IMR-90 (cell line): ENCODE data around the gene GLYAT. TPM values are rescaled to one million over a fixed set of nuclear protein-coding genes. Genes with fewer than 3 reads are reported as not detected.

Source experiments
- ATAC-seq: fragments of 200-7000 bp; cut with Tn5 transposase; 2 replicates; pipeline ENCODE4 v1.9.1; 2020; ENCODE audit warnings: low read depth, mild to moderate bottlenecking, moderate library complexity
- BruUV-seq: library from RNA; stranded (reverse); fragments of 400-500 nt; replicated peaks from 2 replicates; lab custom pipeline; 2021; lab: Mats Ljungman, UMichigan
- CTCF ChIA-PET: fragments of 300-600 bp; formaldehyde crosslinking; extraction: SDS; loops from one replicate; lab custom pipeline; 2021; ENCODE audit warnings: antibody characterized with exemption; lab: Yijun Ruan, JAX
- POLR2A ChIA-PET: fragments of 300-600 bp; sonication (Branson Sonifier 250); formaldehyde crosslinking; loops from one replicate; lab custom pipeline; 2022; ENCODE audit warnings: antibody characterized with exemption; ENCODE audit not compliant: unreplicated experiment; lab: Charles Lee
- DNase-seq: peaks from one replicate; pipeline ENCODE4 v3.0.0; 2013
- H2AFZ ChIP-seq: replicated peaks from 2 replicates; pipeline ENCODE3; 2013; ENCODE audit warnings: low read length, mild to moderate bottlenecking; ENCODE audit not compliant: poor library complexity
- H2AK5ac ChIP-seq: 2 replicates; pipeline ENCODE4 v1.6.1; 2013; ENCODE audit warnings: low read depth, low read length, inconsistent platforms
- H2AK9ac ChIP-seq: replicated peaks from 2 replicates; pipeline ENCODE3; 2013; ENCODE audit warnings: mild to moderate bottlenecking, low read depth, low read length, moderate library complexity; ENCODE audit not compliant: poor library complexity
- H2BK120ac ChIP-seq: 2 replicates; pipeline ENCODE4 v1.6.1; 2013; ENCODE audit warnings: low read depth, low read length, inconsistent platforms
- H2BK15ac ChIP-seq: 3 replicates; pipeline ENCODE4 v1.6.1; 2013; ENCODE audit warnings: low read depth, low read length, inconsistent platforms
- H2BK20ac ChIP-seq: 2 replicates; pipeline ENCODE4 v1.6.1; 2013; ENCODE audit warnings: low read depth, mild to moderate bottlenecking, inconsistent platforms, low read length, moderate library complexity
- H2BK5ac ChIP-seq: 2 replicates; pipeline ENCODE4 v1.6.1; 2013; ENCODE audit warnings: mild to moderate bottlenecking, low read depth, low read length, inconsistent platforms; ENCODE audit not compliant: poor library complexity, severe bottlenecking
- H3K14ac ChIP-seq: replicated peaks from 2 replicates; pipeline ENCODE4 v1.6.1; 2013; ENCODE audit warnings: low read depth, low read length, inconsistent platforms
- H3K18ac ChIP-seq: 2 replicates; pipeline ENCODE4 v1.6.1; 2013; ENCODE audit warnings: low read depth, low read length, control low read depth
- H3K23ac ChIP-seq: 2 replicates; pipeline ENCODE4 v1.6.1; 2013; ENCODE audit warnings: low read depth, low read length, inconsistent platforms
- H3K27ac ChIP-seq: 2 replicates; pipeline ENCODE4 v1.5.1; 2013; ENCODE audit warnings: mild to moderate bottlenecking, control low read depth, low read length; ENCODE audit not compliant: insufficient read depth
- H3K27me3 ChIP-seq: 2 replicates; pipeline ENCODE4 v1.6.1; 2013; ENCODE audit warnings: low read length; ENCODE audit not compliant: control insufficient read depth, insufficient read depth
- H3K36me3 ChIP-seq: 2 replicates; pipeline ENCODE4 v1.6.1; 2013; ENCODE audit warnings: low read length, mixed read lengths; ENCODE audit not compliant: control insufficient read depth, insufficient read depth
- H3K4ac ChIP-seq: 2 replicates; pipeline ENCODE4 v1.6.1; 2013; ENCODE audit warnings: low read depth, low read length, inconsistent platforms
- H3K4me1 ChIP-seq: 2 replicates; pipeline ENCODE4 v1.6.1; 2013; ENCODE audit warnings: low read length, mixed read lengths; ENCODE audit not compliant: control insufficient read depth, insufficient read depth
- H3K4me2 ChIP-seq: 2 replicates; pipeline ENCODE4 v1.6.1; 2013; ENCODE audit warnings: low read depth, mild to moderate bottlenecking, control low read depth, low read length, moderate library complexity
- H3K4me3 ChIP-seq: 2 replicates; pipeline ENCODE4 v1.5.1; 2013; ENCODE audit warnings: low read depth, mild to moderate bottlenecking, control low read depth, low read length, moderate library complexity; ENCODE audit not compliant: insufficient read depth
- H3K56ac ChIP-seq: 2 replicates; pipeline ENCODE4 v1.6.1; 2013; ENCODE audit warnings: low read length, inconsistent platforms; ENCODE audit not compliant: insufficient read depth; ENCODE audit errors: extremely low read depth
- H3K79me1 ChIP-seq, 2 experiments: 2 replicates each; pipeline ENCODE4 v1.6.1; 2013; ENCODE audit warnings: low read length in 2 of 2, inconsistent platforms in 1 of 2, low read depth in 1 of 2
- H3K9ac ChIP-seq: 2 replicates; pipeline ENCODE4 v1.6.1; 2013; ENCODE audit warnings: low read depth, low read length, control low read depth
- H3K9me1 ChIP-seq: 2 replicates; pipeline ENCODE4 v1.6.1; 2013; ENCODE audit warnings: low read length, inconsistent platforms; ENCODE audit not compliant: insufficient read depth
- H3K9me3 ChIP-seq: 2 replicates; pipeline ENCODE4 v1.6.1; 2013; ENCODE audit warnings: low read length; ENCODE audit not compliant: control insufficient read depth, insufficient read depth
- H4K20me1 ChIP-seq: 2 replicates; pipeline ENCODE4 v1.6.1; 2013; ENCODE audit warnings: low read length, inconsistent platforms; ENCODE audit not compliant: insufficient read depth
- H4K5ac ChIP-seq: 2 replicates; pipeline ENCODE4 v1.6.1; 2013; ENCODE audit warnings: mild to moderate bottlenecking, low read depth, low read length, control low read depth
- H4K8ac ChIP-seq, 2 experiments: 2 replicates each; pipeline ENCODE4 v1.6.1; 2013; ENCODE audit warnings: low read depth in 2 of 2, low read length in 2 of 2, control low read depth in 1 of 2, inconsistent platforms in 1 of 2
- H4K91ac ChIP-seq: 2 replicates; pipeline ENCODE4 v1.6.1; 2013; ENCODE audit warnings: low read depth, low read length, inconsistent platforms; ENCODE audit not compliant: insufficient read depth
- BHLHE40 ChIP-seq: fragments of 150-350 bp; IDR thresholded peaks from 2 replicates; pipeline ENCODE4 v1.6.1; 2016; ENCODE audit warnings: mild to moderate bottlenecking, low read depth, low read length
- MAFK ChIP-seq: IDR thresholded peaks from 2 replicates; pipeline ENCODE4 v1.6.1; 2012; ENCODE audit warnings: low read depth, low read length, improper control_type of control experiment
- POLR2A ChIP-seq: IDR thresholded peaks from 2 replicates; pipeline ENCODE4 v1.6.1; 2012; ENCODE audit warnings: mild to moderate bottlenecking, low read depth, low read length
- RAD21 ChIP-seq: IDR thresholded peaks from 2 replicates; pipeline ENCODE4 v1.6.1; 2012; ENCODE audit warnings: low read length, improper control_type of control experiment
- WGBS, 2 experiments: methylation state at CpG; one replicate each; pipeline versions ENCODE4 v1.1.5 to v1.1.7; 2013; ENCODE audit warnings: missing lambda C conversion rate in 2 of 2; ENCODE audit not compliant: insufficient read length in 1 of 2; ENCODE audit errors: extremely low coverage in 2 of 2; 5-methylcytosine and 5-hydroxymethylcytosine counted together
- dilution Hi-C: fragments of 300-500 bp; cut with HindIII; formaldehyde crosslinking; loops from one replicate; pipeline ENCODE4 v1.14.3; 2018; ENCODE audit warnings: low sequenced_read_pairs; ENCODE audit not compliant: unreplicated experiment
- in situ Hi-C: fragments of 300-500 bp; cut with MboI; formaldehyde crosslinking; loops from 3 replicates; pipeline ENCODE4 v1.14.3; 2019; ENCODE audit warnings: low sequenced_read_pairs, inconsistent platforms, mixed read lengths
- intact Hi-C: fragments of 100-400 bp; cut with micrococcal nuclease; formaldehyde crosslinking; loops from 2 replicates; pipeline ENCODE4 v1.10.0; 2022
- polyA plus RNA-seq, 3 experiments: library from polyadenylated mRNA; depleted of rRNA; stranded (reverse); fragments of >200 nt; gene quantifications; 2 replicates each; pipeline ENCODE4 v1.2.3, GENCODE V29; 2012; ENCODE audit warnings: low replicate concordance in 1 of 3
- total RNA-seq: library from RNA; depleted of rRNA; stranded (reverse); fragments of >200 nt; gene quantifications from 2 replicates; pipeline ENCODE4 v1.2.3, GENCODE V29; 2012

Gene GLYAT
- total and polyA plus RNA-seq, 2 of the 4 experiments (the other 2 are of a cell fraction): not detected

DNA sequence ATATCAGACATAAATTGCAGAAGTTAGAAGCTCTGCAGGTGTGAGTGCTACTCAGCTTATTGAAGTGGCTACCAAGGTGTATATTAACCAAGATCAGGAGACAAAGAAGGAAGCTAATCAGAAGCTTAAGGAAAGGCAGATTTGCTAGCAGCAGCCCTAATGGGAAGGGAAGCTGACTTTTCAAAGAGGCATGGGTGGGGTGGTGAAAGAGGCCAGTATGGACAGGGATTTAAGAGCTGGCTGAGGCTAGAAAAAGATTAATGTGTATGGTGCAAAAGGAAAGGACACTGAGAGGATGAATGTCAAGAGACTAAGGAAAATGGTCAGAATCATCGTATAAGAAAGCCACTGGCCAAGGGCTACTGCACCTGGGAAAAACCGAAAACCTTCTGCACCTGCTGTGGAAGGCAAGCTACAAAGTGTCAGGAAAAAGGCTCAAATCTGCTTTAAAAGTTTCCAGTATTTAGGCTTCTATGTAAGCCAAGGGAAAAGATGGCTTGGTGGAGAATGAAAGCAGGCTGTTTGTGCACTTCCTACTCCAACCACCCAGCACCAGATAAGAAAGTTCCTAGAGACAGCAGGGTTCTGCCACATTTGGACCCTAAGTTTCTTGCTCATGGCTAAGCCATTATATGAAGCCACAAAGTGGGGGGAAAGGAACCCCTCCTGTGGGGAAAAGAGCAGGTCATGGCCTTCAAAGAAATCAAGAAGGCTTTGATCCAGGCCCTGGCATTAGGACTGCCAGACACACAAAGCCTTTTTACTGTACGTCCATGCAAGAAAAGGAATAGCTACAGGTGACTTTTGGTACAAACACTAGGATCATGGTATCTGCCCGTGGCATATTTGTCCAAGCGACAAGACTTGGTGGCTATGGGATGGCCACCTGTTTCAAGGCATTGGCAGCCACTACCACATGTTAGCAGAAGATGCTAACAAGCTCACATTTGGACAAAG lies 40.9 kb upstream of the GLYAT start:
- CTCF ChIA-PET: no interaction called here
- in situ Hi-C loops: no loop called here

More for the DNA sequence above, 40.9 kb upstream of the GLYAT start:
- POLR2A ChIA-PET: no interaction called here
- no peaks in the 10 kb centered on the region; the same call in 1 of the 2 replicates for H3K27me3 ChIP-seq
- H3K9me1 ChIP-seq: no peaks in the 10 kb centered on the region
- H3K56ac ChIP-seq: no peak overlapping the region
- no peak overlapping the region for H2AK9ac ChIP-seq
- no peak overlapping the region for H3K4ac ChIP-seq
- no peaks in the 10 kb centered on the region for H3K9me3 ChIP-seq
- no peak overlapping the region for H2AK5ac ChIP-seq
- no peak overlapping the region for H4K8ac ChIP-seq
- H3K18ac ChIP-seq: no peak overlapping the region
- H2AFZ ChIP-seq: no peak overlapping the region
- DNase-seq: no peak
- H2BK20ac ChIP-seq: no peak overlapping the region
- H3K27ac ChIP-seq: no peak overlapping the region
- H4K91ac ChIP-seq: no peak overlapping the region
- intact Hi-C loops (no loop called here), dilution Hi-C loops (no loop called here)
- H3K9ac ChIP-seq: no peak overlapping the region
- H3K4me3 ChIP-seq: no peak overlapping the region
- no peak overlapping the region for H2BK5ac ChIP-seq
- TF ChIP-seq POLR2A (no peak), MAFK (no peak), BHLHE40 (no peak), RAD21 (no peak)
- no peak overlapping the region for H3K14ac ChIP-seq
- WGBS, 2 experiments: no CpG with 5 or more reads among the region's 5 CpGs
- BruUV-seq: no TSS peak
- H3K79me1 ChIP-seq: no peaks in the 10 kb centered on the region
- no peak overlapping the region for H2BK15ac ChIP-seq
- H4K5ac ChIP-seq: no peak overlapping the region
- H3K36me3 ChIP-seq: no peaks in the 10 kb centered on the region
- no peak for ATAC-seq
- no peaks in the 10 kb centered on the region for H4K20me1 ChIP-seq
- H3K4me2 ChIP-seq: no peak overlapping the region
- no peak overlapping the region for H3K23ac ChIP-seq
- H3K4me1 ChIP-seq: no peaks in the 10 kb centered on the region
- H2BK120ac ChIP-seq: no peak overlapping the region
